ENCODE results near the gene CXCL11. TPM values are rescaled to one million over a fixed set of nuclear protein-coding genes. Genes with fewer than 3 reads are reported as not detected.

CXCL11 gene
- total and polyA plus RNA-seq, 2 donors (not counting 1 experiment from before 2014, with no cell fraction given): not detected

GRCh38 chr4:76010576-76010975, 25.3 kb downstream of the CXCL11 start:
- Histone ChIP-seq H3K27me3 (replicated peaks in 1 of 4; ENCODE audit: control extremely low read depth in 1 of 4, control insufficient read depth in 3 of 4, insufficient read depth in 4 of 4, low read length in 3 of 4) (no peaks in the 10 kb centered on the region), H3K9ac (ENCODE audit: low read length) (no peak overlapping the region), H3K27ac (ENCODE audit: low read length in 2 of 2) (no peak overlapping the region), H3K4me3 (ENCODE audit: control extremely low read depth in 1 of 5, extremely low read depth in 1 of 5, insufficient read depth in 1 of 5, low read depth in 2 of 5, low read length in 4 of 5) (no peak overlapping the region), H3K36me3 (replicated peaks in 1 of 2; ENCODE audit: control extremely low read depth in 1 of 2, control insufficient read depth in 1 of 2, extremely low read depth in 1 of 2, insufficient read depth in 2 of 2, low read length in 1 of 2) (no peaks in the 10 kb centered on the region), H3K4me2 (replicated peaks; ENCODE audit: low read depth, low read length, poor library complexity, severe bottlenecking) (no peak overlapping the region), H2AFZ (ENCODE audit: insufficient read depth, low read depth, low read length, poor library complexity, severe bottlenecking) (no peak overlapping the region), H3K9me3 (ENCODE audit: control extremely low read depth in 1 of 3, control insufficient read depth in 2 of 3, insufficient read depth in 1 of 3, low read length in 2 of 3) (no peaks in the 10 kb centered on the region), H4K20me1 (ENCODE audit: control insufficient read depth, insufficient read depth, low read length, poor library complexity, severe bottlenecking) (no peaks in the 10 kb centered on the region), H3K4me1 (ENCODE audit: control insufficient read depth in 2 of 2, insufficient read depth in 2 of 2, low read length in 2 of 2) (peaks cover 12 to 21% of the 10 kb centered on the region in 2 donors), H3K79me2 (ENCODE audit: control insufficient read depth, insufficient read depth, low read length) (no peaks in the 10 kb centered on the region)
- 97% methylated on average over 13 of the region's 13 CpGs for WGBS (ENCODE audit: insufficient coverage)
- no peak overlapping the region for H3K4me3 Mint-ChIP-seq
- POLR2A ChIA-PET: no interaction called here
- TF ChIP-seq EZH2 (IDR thresholded peaks at IDR 0.05; ENCODE audit: borderline replicate concordance, insufficient read depth, low read depth, low read length, poor library complexity, severe bottlenecking) (no peak), CTCF (IDR thresholded peaks at IDR 0.05) (no peak)
- intact Hi-C loops (cut with micrococcal nuclease): no loop called here
- no peaks in the 10 kb centered on the region for H3K27me3 Mint-ChIP-seq
- CTCF ChIA-PET: interaction anchor here (3.1 kb wide), 1 partner anchor 14 kb away, joined by 18 read pairs; no protein-coding TSS in a partner anchor
- no peak for DNase-seq
- ATAC-seq (ENCODE audit: low read depth): no peak
- H3K27ac Mint-ChIP-seq: no peak overlapping the region
- peaks cover 22% of the 10 kb centered on the region for H3K4me1 Mint-ChIP-seq
- no peaks in the 10 kb centered on the region for H3K9me3 Mint-ChIP-seq (ENCODE audit: insufficient read depth)

GRCh38 chr4:76009311-76009710, 26.6 kb downstream of the CXCL11 start:
- H3K4me1 ChIP-seq (ENCODE audit: control insufficient read depth in 2 of 2, insufficient read depth in 2 of 2, low read length in 2 of 2): peaks cover 11% of the 10 kb centered on the region in 2 donors
- DNase-seq: no peak
- no peak overlapping the region for H2AFZ ChIP-seq (ENCODE audit: insufficient read depth, low read depth, low read length, poor library complexity, severe bottlenecking)
- H3K27me3 ChIP-seq (replicated peaks in 1 of 4; ENCODE audit: control extremely low read depth in 1 of 4, control insufficient read depth in 3 of 4, insufficient read depth in 4 of 4, low read length in 3 of 4): no peaks in the 10 kb centered on the region
- no peak overlapping the region for H3K4me3 Mint-ChIP-seq
- no peaks in the 10 kb centered on the region for H3K9me3 ChIP-seq (ENCODE audit: control extremely low read depth in 1 of 3, control insufficient read depth in 2 of 3, insufficient read depth in 1 of 3, low read length in 2 of 3)
- no peak overlapping the region for H3K9ac ChIP-seq (ENCODE audit: low read length)
- TF ChIP-seq CTCF (IDR thresholded peaks at IDR 0.05) (no peak), EZH2 (IDR thresholded peaks at IDR 0.05; ENCODE audit: borderline replicate concordance, insufficient read depth, low read depth, low read length, poor library complexity, severe bottlenecking) (no peak)
- no peak overlapping the region for H3K4me2 ChIP-seq (replicated peaks; ENCODE audit: low read depth, low read length, poor library complexity, severe bottlenecking)
- no peaks in the 10 kb centered on the region for H4K20me1 ChIP-seq (ENCODE audit: control insufficient read depth, insufficient read depth, low read length, poor library complexity, severe bottlenecking)
- no peak for ATAC-seq (ENCODE audit: low read depth)
- WGBS (ENCODE audit: insufficient coverage): no CpG with 5 or more reads among the region's 5 CpGs
- no peaks in the 10 kb centered on the region for H3K27me3 Mint-ChIP-seq
- ChIA-PET CTCF (interaction anchor here (0.7 to 3.1 kb wide), 4 partner anchors 12 to 49 kb away, joined by 3 to 18 read pairs (median 4); no protein-coding TSS in a partner anchor), POLR2A (no interaction called here)
- peaks cover 11% of the 10 kb centered on the region for H3K4me1 Mint-ChIP-seq
- H3K79me2 ChIP-seq (ENCODE audit: control insufficient read depth, insufficient read depth, low read length): no peaks in the 10 kb centered on the region
- no peak overlapping the region for H3K27ac ChIP-seq (ENCODE audit: low read length in 2 of 2)
- intact Hi-C loops (cut with micrococcal nuclease): no loop called here
- H3K27ac Mint-ChIP-seq: no peak overlapping the region
- no peak overlapping the region for H3K4me3 ChIP-seq (ENCODE audit: control extremely low read depth in 1 of 5, extremely low read depth in 1 of 5, insufficient read depth in 1 of 5, low read depth in 2 of 5, low read length in 4 of 5)
- H3K36me3 ChIP-seq (replicated peaks in 1 of 2; ENCODE audit: control extremely low read depth in 1 of 2, control insufficient read depth in 1 of 2, extremely low read depth in 1 of 2, insufficient read depth in 2 of 2, low read length in 1 of 2): no peaks in the 10 kb centered on the region
- no peaks in the 10 kb centered on the region for H3K9me3 Mint-ChIP-seq (ENCODE audit: insufficient read depth)

All from B cell (primary cell).